Colon (tissue), 2 donors: ENCODE data around the gene LCP1.

ENCODE experiments used
- FAIRE-seq: peaks from 2 replicates; lab custom pipeline; 2012; peaks lifted over from hg19 to GRCh38; lab: Jason Lieb, UNC
- donor health status: control.
- donor health status: control.

Gene LCP1

GRCh38 chr13:46097663-46098062, 84.3 kb downstream of the LCP1 start:
- FAIRE-seq: no peak

- FAIRE-seq: no peak
Measured at GRCh38 chr13:46097015-46097414, 85.0 kb downstream of the LCP1 start.

DNA sequence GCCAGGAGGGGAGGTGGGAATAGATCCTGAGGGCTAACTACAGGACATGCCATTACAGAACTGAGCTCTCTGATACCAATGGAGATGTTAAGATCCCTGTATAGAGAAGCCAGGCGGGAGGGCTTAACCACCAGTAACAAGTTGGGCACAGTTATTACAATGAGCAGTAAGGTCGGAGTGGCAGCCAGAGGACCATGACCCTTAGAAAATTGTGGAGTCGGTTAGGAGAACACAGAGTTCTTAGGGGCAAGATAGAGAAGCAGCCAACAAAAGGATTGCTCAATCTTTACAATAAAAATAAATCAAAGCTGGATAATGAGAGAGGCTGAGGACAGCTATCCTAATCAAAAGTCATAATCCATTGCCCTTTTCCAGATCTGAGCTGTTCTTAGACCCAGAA, 87.5 kb downstream of the LCP1 start:
- FAIRE-seq: no peak

DNA sequence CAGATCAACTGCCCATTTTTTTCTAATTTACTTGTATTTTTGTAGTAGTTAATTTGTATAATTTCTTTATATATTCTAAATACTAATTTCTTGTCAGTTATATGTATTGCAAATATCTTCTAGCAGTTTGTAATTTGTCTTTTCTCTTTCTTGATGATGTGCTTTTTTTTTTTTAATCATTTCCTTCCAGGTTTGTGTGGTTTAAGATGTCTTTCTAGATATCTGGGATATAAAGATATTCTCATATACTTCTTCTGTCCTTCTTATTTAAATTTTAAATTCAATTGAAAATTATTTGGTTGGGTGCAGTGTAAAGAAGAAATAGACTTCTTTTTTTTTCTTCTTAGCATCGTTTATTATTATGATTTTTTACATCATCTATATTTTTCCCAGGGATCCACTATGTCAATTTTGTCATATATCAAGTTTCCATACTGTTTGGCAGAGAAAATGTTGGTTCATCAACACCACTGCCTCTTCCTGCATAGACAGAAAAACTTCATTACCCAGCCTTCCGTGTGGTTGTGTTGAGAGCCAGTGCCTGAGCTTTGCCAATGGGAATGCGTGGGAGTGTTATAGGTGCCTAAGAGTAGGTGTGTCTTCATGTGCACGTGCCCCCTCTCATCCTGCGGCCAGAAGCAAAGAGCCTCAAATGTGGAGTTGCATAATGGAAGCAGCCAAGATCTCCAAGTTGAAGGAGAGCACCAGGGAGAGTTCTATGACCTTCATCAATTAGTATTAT, 93.0 kb downstream of the LCP1 start:
- no peak for FAIRE-seq

DNA sequence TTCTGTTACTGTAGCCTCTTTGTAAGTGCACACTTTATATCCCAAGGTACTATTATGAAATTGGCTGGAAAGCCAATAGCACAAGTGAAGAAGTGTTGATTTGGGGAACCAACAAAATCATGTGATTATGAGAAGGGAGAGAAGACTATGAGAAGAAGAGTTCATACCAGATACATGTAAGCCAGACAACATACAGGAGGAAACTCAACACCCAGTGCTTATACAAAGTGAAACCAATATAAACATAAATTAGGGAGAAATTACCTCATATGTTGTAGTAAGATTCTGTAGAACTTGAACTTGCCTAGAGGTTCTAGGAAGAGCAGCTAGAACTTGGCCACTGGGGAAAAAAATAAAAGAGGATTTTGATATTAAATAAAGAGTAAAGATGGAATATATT, 94.5 kb downstream of the LCP1 start:
- no peak for FAIRE-seq

- FAIRE-seq: no peak
Measured at GRCh38 chr13:46086985-46087384, 95.0 kb downstream of the LCP1 start.

GRCh38 chr13:46086421-46086922, 95.5 kb downstream of the LCP1 start:
- no peak for FAIRE-seq

DNA sequence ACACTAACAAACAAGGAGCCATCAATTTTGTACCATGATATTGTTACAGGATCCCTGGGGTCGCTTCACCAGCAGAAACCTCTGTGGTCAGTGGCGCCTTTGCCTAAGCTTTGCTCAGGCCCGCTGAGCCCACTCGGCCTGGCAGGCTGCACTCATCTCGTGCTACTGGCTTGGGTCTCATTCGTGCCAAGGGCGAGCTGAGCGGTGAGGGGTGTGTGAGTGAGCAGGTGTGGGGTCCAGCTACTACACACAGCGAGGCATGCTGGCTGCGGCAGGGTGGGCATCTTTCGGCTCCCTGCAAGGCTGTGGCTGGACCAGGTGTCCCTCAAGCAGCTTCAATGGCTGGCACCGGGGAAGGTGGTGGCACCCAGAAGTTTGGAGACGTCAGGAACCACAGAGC, 96.2 kb downstream of the LCP1 start:
- FAIRE-seq: no peak

GRCh38 chr13:46082324-46082723, 99.7 kb downstream of the LCP1 start:
- no peak for FAIRE-seq

- no peak for FAIRE-seq
Measured at GRCh38 chr13:46079770-46080169, 102.2 kb downstream of the LCP1 start.

- no peak for FAIRE-seq
Measured at GRCh38 chr13:46077265-46077664, 104.7 kb downstream of the LCP1 start.

GRCh38 chr13:46076827-46077226, 105.2 kb downstream of the LCP1 start:
- no peak for FAIRE-seq
